Transverse colon (tissue), 3 donors: ENCODE results near the gene ZNF714.

Source experiments
- EP300 ChIP-seq: sonication (generic); formaldehyde crosslinking; IDR thresholded peaks from one replicate; pipeline ENCODE4 v1.6.1; 2017; ENCODE audit warnings: antibody characterized with exemption, low read depth
- POLR2A ChIP-seq: fragments of 450-650 bp; IDR thresholded peaks from one replicate; pipeline ENCODE4 v1.6.1; 2016; ENCODE audit warnings: antibody characterized with exemption, mild to moderate bottlenecking, moderate library complexity
- TF ChIP-seq, protein P1 (sequence below), 5 experiments: fragments of 200-600 bp in 3 of 5; fragments of 450-650 bp in 2 of 5; sonication (generic) in 3 of 5; IDR thresholded peaks; 1 replicate in 2 of 5; 2 replicates in 3 of 5; pipeline ENCODE4 v1.5.1; 2016 to 2017; ENCODE audit warnings: antibody characterized with exemption in 5 of 5, inconsistent platforms in 3 of 5, mild to moderate bottlenecking in 2 of 5, moderate library complexity in 1 of 5

- TF ChIP-seq, protein P1, sequence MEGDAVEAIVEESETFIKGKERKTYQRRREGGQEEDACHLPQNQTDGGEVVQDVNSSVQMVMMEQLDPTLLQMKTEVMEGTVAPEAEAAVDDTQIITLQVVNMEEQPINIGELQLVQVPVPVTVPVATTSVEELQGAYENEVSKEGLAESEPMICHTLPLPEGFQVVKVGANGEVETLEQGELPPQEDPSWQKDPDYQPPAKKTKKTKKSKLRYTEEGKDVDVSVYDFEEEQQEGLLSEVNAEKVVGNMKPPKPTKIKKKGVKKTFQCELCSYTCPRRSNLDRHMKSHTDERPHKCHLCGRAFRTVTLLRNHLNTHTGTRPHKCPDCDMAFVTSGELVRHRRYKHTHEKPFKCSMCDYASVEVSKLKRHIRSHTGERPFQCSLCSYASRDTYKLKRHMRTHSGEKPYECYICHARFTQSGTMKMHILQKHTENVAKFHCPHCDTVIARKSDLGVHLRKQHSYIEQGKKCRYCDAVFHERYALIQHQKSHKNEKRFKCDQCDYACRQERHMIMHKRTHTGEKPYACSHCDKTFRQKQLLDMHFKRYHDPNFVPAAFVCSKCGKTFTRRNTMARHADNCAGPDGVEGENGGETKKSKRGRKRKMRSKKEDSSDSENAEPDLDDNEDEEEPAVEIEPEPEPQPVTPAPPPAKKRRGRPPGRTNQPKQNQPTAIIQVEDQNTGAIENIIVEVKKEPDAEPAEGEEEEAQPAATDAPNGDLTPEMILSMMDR (IDR thresholded peaks at IDR 0.05) = no peak
- TF ChIP-seq EP300 = no peak
- no peak for TF ChIP-seq POLR2A
Measured at GRCh38 chr19:21166436-21166835, 84.4 kb downstream of the ZNF714 start.
